ENCODE data around the gene HDGFL3.

The HDGFL3 gene

GRCh38 chr15:83123529-83123928, 84.1 kb downstream of the HDGFL3 start:
- TF ChIP-seq GATA2 (IDR thresholded peaks at IDR 0.05; ENCODE audit: low read depth, low read length) = no peak

DNA sequence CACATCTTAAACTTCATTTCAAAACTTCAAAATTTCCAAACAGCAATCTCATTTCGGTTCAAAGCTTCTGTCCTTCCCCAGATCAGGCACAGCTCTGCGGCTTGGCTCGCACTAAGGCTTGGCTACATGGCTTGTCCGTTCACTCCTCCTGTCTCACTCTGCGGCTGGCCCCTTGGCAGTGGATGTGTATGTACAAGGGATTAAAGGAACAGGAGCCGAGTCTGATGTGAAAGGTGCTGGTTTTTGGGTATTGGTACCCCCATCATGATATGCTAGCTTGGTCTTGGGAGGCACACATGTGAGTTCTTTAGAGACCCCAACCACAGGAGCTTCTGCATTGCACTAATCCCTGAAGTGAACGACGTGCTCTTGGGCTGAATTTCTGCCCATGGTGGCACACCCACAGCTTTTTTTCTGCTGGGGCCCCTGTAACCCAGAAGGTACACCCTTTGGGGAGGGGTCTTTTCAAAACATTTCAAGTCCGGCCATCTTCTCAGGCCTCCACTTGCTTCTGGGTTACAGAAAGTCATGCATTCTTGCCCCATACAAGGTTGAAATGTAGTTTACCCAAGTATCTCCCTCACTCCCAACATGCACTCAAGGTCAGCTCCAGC, 87.5 kb downstream of the HDGFL3 start:
- no peak for TF ChIP-seq GATA3 (IDR thresholded peaks at IDR 0.05; ENCODE audit: low read depth, low read length)
- TF ChIP-seq GATA2 (IDR thresholded peaks at IDR 0.05; ENCODE audit: low read depth, low read length) = no peak

DNA sequence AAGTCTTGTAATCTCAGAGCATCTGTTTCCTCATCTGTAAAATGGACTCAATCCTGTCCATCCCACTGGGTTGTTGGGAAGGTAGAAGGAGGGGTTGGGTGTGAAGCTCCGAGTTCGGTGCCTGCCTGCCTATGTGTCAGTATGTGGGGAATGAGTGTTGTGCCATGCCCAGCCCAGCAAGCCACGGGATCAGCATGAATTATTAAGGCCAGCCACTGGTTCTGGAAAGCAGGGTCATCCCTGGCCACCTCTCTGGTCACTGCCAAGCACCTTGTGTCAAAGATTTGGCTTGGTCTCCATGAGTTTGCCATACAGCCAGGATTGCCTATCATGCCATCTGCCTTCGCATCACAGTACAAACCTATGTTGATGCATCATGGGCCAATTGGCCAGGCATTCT, 88.7 kb downstream of the HDGFL3 start:
- no peak for TF ChIP-seq GATA2 (IDR thresholded peaks at IDR 0.05; ENCODE audit: low read depth, low read length)
- TF ChIP-seq GATA3 (IDR thresholded peaks at IDR 0.05; ENCODE audit: low read depth, low read length) = no peak

GRCh38 chr15:83118291-83118827, 89.3 kb downstream of the HDGFL3 start:
- TF ChIP-seq GATA2 (IDR thresholded peaks at IDR 0.05; ENCODE audit: low read depth, low read length) = no peak
- TF ChIP-seq GATA3 (IDR thresholded peaks at IDR 0.05; ENCODE audit: low read depth, low read length) = no peak

DNA sequence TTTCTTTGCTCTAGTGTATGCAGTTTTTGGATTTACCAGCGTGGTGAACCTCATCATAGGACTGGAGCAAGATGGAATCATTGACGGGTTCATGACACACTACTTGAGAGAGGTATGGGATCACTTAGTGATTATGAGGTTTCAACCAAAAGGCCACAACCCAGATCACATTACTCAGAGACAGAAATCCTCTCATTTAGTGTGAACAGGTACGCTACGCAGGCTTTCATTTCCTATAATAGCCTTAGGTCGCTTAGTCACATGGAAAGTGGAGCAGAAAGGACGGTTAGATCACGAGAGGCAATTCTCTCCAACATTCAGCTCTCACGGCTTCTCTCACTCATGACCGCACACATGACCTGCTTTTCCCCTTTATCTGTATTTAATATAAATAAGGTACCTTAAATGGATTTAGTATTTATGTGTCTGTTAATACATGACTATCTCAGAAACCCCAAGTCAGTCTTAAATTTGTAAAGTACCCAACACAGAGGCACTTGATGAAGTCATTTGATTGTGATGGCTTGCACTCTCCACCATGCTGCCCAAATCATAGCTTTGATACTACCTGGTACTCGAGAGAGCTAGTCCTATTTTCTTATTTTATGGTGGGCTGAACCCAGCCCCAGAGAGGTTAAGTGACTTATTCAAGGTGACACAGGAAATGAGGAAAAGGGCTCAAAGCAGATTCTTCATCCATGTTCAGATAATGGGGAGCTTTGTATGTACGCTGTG, 91.6 kb downstream of the HDGFL3 start:
- TF ChIP-seq GATA3 (IDR thresholded peaks at IDR 0.05; ENCODE audit: low read depth, low read length) = no peak
- no peak for TF ChIP-seq GATA2 (IDR thresholded peaks at IDR 0.05; ENCODE audit: low read depth, low read length)

- TF ChIP-seq GATA3 (IDR thresholded peaks at IDR 0.05; ENCODE audit: low read depth, low read length) (no peak), GATA2 (IDR thresholded peaks at IDR 0.05; ENCODE audit: low read depth, low read length) (no peak)
Measured at GRCh38 chr15:83115410-83115809, 92.2 kb downstream of the HDGFL3 start.

GRCh38 chr15:83114856-83115255, 92.8 kb downstream of the HDGFL3 start:
- TF ChIP-seq GATA3 (IDR thresholded peaks at IDR 0.05; ENCODE audit: low read depth, low read length) = no peak
- no peak for TF ChIP-seq GATA2 (IDR thresholded peaks at IDR 0.05; ENCODE audit: low read depth, low read length)

DNA sequence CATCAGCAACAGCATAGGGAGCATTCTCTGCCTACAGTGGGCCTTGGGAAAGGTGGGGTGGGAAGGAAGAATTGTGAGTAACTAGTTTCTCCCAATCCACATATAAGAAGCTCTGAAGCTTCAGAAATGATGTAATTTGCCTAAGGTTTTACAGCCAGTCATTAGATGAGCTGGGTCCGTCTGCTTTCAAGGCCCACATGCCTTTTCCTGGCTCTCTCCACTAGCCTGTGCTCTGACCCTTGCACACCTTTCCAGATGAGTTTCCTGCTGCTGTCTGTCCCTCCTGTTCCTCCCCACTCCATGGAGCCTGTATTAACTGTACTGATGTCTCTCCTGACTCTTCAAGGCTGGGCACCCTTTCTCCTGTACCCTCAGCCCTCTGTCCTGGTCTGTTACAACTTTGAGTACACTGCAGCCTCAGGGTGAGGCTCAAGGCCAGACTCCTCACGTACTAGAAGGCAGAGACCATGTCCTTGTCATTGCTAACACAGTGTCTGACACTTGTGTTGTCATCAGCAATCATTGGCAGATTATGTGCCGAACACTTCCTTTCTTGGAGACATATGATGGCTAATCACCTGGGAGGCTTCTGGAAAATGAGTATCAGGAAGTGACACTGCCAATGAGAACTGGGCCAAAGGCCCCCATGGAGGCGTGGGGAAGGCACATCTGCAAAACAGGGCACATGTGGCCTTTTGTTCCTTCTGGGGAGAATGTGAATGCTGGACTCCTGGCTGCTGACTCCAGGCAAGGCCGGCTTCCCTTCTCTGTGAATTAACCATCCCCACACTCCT, 93.5 kb downstream of the HDGFL3 start:
- TF ChIP-seq GATA3 (IDR thresholded peaks at IDR 0.05; ENCODE audit: low read depth, low read length) (no peak), GATA2 (IDR thresholded peaks at IDR 0.05; ENCODE audit: low read depth, low read length) (no peak)

DNA sequence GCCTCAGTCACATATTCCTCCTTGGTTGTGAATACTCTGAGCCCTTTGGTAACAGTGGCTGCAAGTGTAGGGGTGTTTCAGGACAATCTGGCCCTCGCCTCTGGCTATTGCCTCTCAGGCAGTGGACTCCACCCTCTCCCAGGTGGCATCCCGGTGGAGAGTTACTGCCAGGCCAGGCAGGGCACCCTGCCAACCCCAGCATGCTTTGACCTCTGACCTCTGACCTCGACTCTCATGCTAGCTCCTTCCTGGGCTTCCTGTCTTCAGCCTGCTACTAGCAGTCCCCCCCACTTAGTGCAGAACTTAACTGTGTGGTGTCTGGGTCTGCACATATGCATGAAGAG, 94.7 kb downstream of the HDGFL3 start:
- no peak for TF ChIP-seq GATA2 (IDR thresholded peaks at IDR 0.05; ENCODE audit: low read depth, low read length)
- TF ChIP-seq GATA3 (IDR thresholded peaks at IDR 0.05; ENCODE audit: low read depth, low read length) = no peak

DNA sequence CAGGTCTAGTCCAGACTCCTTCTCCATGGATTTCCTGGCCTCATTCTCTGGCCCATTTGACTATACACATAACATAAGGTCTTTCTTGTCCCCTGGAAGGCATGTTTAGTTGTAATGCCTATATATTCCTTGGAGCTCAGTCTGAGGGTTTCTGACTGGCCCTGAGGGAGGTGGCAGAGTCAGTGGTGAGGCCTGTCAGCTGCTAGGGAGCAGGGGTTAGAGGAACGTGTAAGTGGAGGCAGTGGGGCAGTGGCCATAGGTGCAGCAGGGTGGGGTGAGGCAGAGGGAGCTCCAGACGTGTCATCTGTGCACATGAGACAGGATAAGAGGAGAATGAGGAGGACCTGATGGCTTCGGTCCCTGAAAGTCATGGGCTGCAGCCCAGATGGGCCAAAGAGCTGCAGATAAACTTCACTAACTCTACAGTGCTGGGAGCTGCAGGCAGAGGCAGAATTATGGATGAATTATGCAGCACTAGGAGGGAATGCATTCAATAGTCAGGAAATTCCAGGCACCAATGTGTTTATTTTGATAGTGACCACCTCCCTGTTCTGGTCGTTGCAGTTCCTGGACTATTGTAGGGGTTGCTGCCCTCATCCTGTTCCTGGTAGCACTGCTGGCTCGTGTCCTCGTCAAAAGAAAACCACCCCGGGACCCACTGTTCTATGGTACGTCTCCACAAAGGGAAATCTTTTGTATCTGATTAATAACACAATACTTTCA, 95.2 kb downstream of the HDGFL3 start:
- TF ChIP-seq GATA2 (IDR thresholded peaks at IDR 0.05; ENCODE audit: low read depth, low read length) = no peak
- no peak for TF ChIP-seq GATA3 (IDR thresholded peaks at IDR 0.05; ENCODE audit: low read depth, low read length)

GRCh38 chr15:83111149-83111548, 96.5 kb downstream of the HDGFL3 start:
- TF ChIP-seq GATA3 (IDR thresholded peaks at IDR 0.05; ENCODE audit: low read depth, low read length) (no peak), GATA2 (IDR thresholded peaks at IDR 0.05; ENCODE audit: low read depth, low read length) (no peak)

DNA sequence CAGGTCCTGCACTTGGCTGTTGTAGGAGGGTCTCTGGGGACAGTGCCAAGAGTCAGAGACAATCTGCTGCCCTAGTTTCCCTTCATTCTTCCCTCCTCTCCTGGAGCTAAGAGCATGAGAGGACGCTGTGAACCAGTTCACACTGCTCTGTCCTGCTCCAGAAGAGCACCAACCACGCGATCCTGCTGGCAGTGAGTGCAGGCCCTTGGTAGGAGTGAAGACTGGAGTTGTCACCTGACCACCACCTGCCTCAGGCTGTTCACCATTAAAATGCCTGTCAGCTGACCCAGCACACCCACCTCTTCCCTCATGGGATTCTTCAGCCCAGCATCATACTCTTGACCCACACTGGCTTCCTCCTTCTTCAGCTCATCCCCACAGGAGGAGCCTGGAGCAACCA, 97.2 kb downstream of the HDGFL3 start:
- TF ChIP-seq GATA3 (IDR thresholded peaks at IDR 0.05; ENCODE audit: low read depth, low read length) = no peak
- TF ChIP-seq GATA2 (IDR thresholded peaks at IDR 0.05; ENCODE audit: low read depth, low read length) = no peak

- TF ChIP-seq GATA2 (IDR thresholded peaks at IDR 0.05; ENCODE audit: low read depth, low read length) (no peak), GATA3 (IDR thresholded peaks at IDR 0.05; ENCODE audit: low read depth, low read length) (no peak)
Measured at GRCh38 chr15:83109532-83109931, 98.1 kb downstream of the HDGFL3 start.

All from SH-SY5Y (cell line).